ENCODE measurements around the gene MMP8. TPM values are rescaled to one million over a fixed set of nuclear protein-coding genes. Genes with fewer than 3 reads are reported as not detected.

MMP8 gene
- polyA plus RNA-seq, 1 donor from 2014 or later, result not detected

- Histone ChIP-seq H3K4me2 (ENCODE audit: low read length) (no peak overlapping the region), H2AFZ (ENCODE audit: low read depth, low read length) (no peak overlapping the region)
Measured at GRCh38 chr11:102703826-102704493, 20.8 kb downstream of the MMP8 start.

GRCh38 chr11:102695201-102695600 is 29.6 kb downstream of the MMP8 start:
- Histone ChIP-seq H3F3A (ENCODE audit: insufficient read depth, low read length, poor library complexity, severe bottlenecking) (no peaks in the 10 kb centered on the region), H3K27ac (ENCODE audit: low read length) (no peak overlapping the region), H3K36me3 (ENCODE audit: insufficient read depth, low read length) (no peaks in the 10 kb centered on the region), H4K20me1 (ENCODE audit: insufficient read depth) (no peaks in the 10 kb centered on the region), H3K4me3 (ENCODE audit: low read length) (no peak overlapping the region), H3K79me2 (replicated peaks; ENCODE audit: insufficient read depth, low read length) (no peaks in the 10 kb centered on the region), H3K9me3 (ENCODE audit: low read length) (no peaks in the 10 kb centered on the region), H3K27me3 (ENCODE audit: insufficient read depth, low read depth, low read length) (no peaks in the 10 kb centered on the region), H3K4me2 (ENCODE audit: low read length) (no peak overlapping the region), H3K9me2 (ENCODE audit: insufficient read depth, low read length) (no peaks in the 10 kb centered on the region), H2AFZ (ENCODE audit: low read depth, low read length) (no peak overlapping the region), H3K9ac (ENCODE audit: low read length) (no peak overlapping the region)
- TF ChIP-seq MXI1 (conservative IDR thresholded peaks at IDR 0.05; ENCODE audit: poor library complexity, severe bottlenecking) (no peak), EP300 (conservative IDR thresholded peaks at IDR 0.05; ENCODE audit: poor library complexity, severe bottlenecking) (no peak), CTCF (IDR thresholded peaks at IDR 0.05; ENCODE audit: poor library complexity, severe bottlenecking) (no peak), REST (IDR thresholded peaks at IDR 0.05; ENCODE audit: borderline replicate concordance) (no peak), TAF1 (IDR thresholded peaks at IDR 0.05; ENCODE audit: low read depth) (no peak), RAD21 (conservative IDR thresholded peaks at IDR 0.05) (no peak)

More at GRCh38 chr11:102703826-102704493, 20.8 kb downstream of the MMP8 start:
- no peaks in the 10 kb centered on the region for H3K27me3 ChIP-seq (ENCODE audit: insufficient read depth, low read depth, low read length)
- H4K20me1 ChIP-seq (ENCODE audit: insufficient read depth), result no peaks in the 10 kb centered on the region
- H3K36me3 ChIP-seq (ENCODE audit: insufficient read depth, low read length), result no peaks in the 10 kb centered on the region
- H3K79me2 ChIP-seq (replicated peaks; ENCODE audit: insufficient read depth, low read length), result no peaks in the 10 kb centered on the region
- no peak overlapping the region for H3K9ac ChIP-seq (ENCODE audit: low read length)
- TF ChIP-seq TAF1 (IDR thresholded peaks at IDR 0.05; ENCODE audit: low read depth) (no peak), RAD21 (conservative IDR thresholded peaks at IDR 0.05) (no peak), EP300 (conservative IDR thresholded peaks at IDR 0.05; ENCODE audit: poor library complexity, severe bottlenecking) (no peak), REST (IDR thresholded peaks at IDR 0.05; ENCODE audit: borderline replicate concordance) (no peak), EZH2 (IDR thresholded peaks at IDR 0.05; ENCODE audit: borderline replicate concordance, insufficient read depth, low read length, poor library complexity, severe bottlenecking) (no peak), SMC3 (conservative IDR thresholded peaks at IDR 0.05; ENCODE audit: poor library complexity) (no peak), MXI1 (conservative IDR thresholded peaks at IDR 0.05; ENCODE audit: poor library complexity, severe bottlenecking) (no peak), POLR2AphosphoS5 (IDR thresholded peaks at IDR 0.05) (no peak), CTCF (IDR thresholded peaks at IDR 0.05; ENCODE audit: poor library complexity, severe bottlenecking) (no peak)
- no peak overlapping the region for H3K27ac ChIP-seq (ENCODE audit: low read length)
- H3K9me2 ChIP-seq (ENCODE audit: insufficient read depth, low read length), result no peaks in the 10 kb centered on the region
- no peaks in the 10 kb centered on the region for H3K9me3 ChIP-seq (ENCODE audit: low read length)
- no peaks in the 10 kb centered on the region for H3F3A ChIP-seq (ENCODE audit: insufficient read depth, low read length, poor library complexity, severe bottlenecking)
- no peak overlapping the region for H3K4me3 ChIP-seq (ENCODE audit: low read length)
